Measurements from ENCODE around the gene KCNQ1.
"Not testable (repeated sequence)": the region's sequence is repeated elsewhere in the genome, so short reads cannot be mapped to it uniquely, and the experiment has no call there.

KCNQ1 gene

GRCh38 chr11:2474059-2474901 lies 29.5 kb downstream of the KCNQ1 start:
- no peak for DNase-seq (ENCODE audit: low spot score)

DNA sequence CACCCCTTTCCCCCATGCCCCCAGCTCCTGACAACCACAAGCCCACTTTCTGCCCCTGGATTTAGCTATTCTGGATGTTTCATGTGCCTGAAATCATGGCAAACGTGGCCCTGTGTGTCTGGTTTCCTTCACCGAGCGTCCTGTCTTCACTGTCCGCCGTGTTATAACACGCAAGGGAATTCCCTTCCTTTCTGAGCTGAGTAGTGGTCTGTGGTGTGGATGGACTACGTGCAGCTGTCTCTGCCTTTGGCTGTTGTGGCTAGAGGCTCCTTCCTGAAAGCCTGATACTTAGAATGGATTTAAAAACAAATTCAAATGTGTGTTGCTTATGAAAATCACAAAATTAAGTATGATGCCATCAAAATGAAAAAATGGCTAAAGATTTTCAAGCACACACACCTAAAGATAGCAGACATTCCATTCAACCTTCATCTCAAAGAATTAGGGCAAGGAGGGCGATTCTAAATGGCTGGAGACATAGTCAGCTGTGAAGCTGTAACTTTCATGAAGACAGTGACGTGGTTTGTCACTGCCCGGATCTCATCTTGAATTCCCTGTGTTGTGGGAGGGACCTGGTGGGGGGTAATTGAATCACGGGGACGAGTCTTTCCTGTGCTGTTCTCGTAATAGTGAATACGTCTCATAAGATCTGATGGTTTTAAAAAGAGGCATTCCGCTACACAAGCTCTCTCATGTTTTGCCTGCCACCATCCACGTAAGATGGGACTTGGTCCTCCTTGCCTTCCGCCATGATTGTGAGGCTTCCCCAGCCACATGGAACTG lies 30.5 kb downstream of the KCNQ1 start:
- DNase-seq (ENCODE audit: low spot score), result no peak

GRCh38 chr11:2477254-2477653 lies 32.4 kb downstream of the KCNQ1 start:
- no peak for DNase-seq (ENCODE audit: low spot score)

DNA sequence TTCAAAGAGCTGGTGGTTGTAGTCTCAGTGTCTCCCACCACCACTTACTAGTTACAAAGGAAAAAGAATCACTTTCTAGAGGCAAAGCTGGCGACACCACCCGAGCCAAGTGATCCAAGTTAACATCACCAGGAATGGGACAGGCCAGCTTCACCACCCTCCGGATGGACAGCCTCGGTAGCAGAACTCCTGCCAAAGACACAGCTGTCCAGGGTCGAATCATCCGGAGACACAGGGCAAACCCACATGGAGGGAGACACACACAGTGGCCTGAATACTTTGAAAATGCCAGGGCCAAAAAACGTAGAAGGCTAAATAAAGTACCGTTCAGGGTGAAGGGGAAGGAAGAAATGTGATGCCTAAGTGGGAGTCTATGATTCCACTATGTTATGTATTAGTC lies 33.1 kb downstream of the KCNQ1 start:
- DNase-seq (ENCODE audit: low spot score), result no peak

DNA sequence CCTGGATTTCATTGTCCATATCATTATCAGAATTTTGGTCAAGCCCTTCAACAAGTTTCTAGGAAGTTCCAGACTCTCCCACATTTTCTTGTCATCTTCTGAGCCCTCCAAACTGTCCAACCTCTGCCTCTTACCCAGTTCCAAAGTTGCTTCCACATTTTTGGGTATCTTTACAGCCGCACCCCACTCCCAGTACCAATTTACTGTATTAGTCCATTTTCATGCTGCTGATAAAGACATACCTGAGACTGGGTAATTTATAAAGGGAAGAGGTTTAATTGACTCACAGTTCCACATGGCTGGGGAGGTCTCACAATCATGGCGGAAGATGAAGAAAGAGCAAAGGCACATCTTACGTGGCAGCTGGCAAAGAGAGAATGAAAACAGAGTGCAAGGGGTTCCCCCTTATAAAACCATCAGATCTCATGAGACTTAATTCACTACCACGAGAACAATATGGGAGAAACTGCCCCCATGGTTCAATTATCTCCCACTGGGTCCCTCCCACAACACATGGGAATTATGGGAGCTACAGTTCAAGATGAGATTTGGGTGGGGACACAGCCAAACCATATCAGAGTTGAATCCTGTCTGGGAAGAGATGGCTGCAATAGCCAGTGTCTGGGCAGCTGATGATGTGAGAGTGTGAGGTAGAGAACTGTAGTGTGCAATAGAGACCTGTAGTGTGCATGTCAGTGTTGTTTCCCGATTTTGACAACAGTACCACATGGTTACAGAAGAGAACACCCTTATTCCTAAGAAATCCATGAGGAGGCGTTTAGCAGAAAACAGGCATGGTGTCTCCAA lies 35.5 kb downstream of the KCNQ1 start:
- DNase-seq (ENCODE audit: low spot score), result not testable (repeated sequence)

DNA sequence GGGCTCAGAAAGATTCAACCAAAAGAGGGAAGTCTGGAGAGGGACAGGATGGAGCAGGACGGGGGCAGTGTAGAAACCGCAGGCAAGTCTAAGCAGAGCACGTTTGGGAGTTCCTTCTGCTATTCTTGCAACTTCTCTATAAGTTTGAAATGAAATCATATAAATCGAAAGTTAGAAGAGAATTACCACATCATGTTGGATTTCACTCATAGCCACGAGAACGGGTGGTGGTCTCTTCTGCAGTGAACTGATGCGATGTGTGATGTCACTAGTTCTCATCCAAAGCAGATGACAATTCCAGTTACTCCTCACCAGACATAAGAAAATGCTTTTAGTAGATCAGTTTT lies 36.0 kb downstream of the KCNQ1 start:
- no peak for DNase-seq (ENCODE audit: low spot score)

DNA sequence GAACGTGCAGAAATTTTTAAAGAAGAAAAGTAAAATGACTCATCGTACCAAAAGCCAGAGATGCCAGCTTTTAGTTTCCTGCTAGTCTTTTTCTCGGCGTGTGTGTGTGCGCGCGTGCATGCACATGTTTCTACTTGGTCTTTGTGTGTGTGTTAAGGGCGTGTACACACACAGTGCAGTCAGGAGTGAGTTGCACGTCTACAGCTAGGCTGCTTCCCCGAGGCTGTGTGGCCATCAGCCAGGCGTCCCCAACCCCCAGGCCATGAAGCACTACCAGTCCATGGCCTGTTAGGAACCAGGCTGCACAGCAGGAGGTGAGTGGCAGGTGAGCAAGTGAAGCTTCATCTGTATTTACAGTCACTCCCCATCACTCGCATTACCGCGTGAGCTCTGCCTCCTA lies 36.4 kb downstream of the KCNQ1 start:
- DNase-seq (ENCODE audit: low spot score), result no peak

- no peak for DNase-seq (ENCODE audit: low spot score)
Observed at GRCh38 chr11:2482204-2482603, 37.4 kb downstream of the KCNQ1 start.

DNA sequence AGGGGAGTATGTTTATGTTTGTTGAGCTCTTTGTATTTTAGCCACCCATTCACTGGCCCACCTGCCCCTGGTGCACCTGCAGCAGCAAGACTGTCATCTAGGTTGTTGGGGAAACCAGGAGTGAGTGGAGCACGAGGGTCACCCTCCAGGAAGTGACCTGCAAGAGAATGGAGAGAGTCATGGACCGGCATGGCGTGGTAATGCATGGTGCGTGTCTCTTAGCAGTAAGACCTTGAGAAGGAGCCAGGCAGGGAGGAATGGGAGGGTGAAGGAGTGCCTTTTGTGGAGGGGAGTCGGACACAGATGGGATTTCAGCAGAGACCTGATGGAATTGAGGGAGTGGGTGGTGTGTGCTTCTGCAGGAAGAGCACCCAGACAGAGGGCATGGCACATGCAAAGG lies 37.9 kb downstream of the KCNQ1 start:
- no peak for DNase-seq (ENCODE audit: low spot score)

DNA sequence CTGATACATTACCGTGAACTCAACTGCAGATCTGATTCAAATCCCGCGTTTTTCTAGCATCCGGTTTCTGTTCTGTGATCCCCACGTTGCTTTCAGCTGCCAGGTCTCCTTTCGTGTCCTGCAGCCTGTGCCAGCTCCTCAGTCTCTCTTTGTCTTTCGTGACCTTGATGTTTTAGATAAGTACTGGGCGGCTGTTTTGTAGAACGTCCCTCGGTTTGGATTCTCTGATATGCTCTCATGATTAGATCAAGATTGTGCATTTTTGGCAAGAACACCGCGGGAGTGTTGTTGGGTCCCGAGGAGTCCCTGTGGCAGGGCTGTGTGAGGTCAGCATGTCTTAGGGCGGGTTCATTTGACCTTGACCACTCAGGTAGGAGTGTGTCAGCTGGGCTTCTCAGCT lies 38.6 kb downstream of the KCNQ1 start:
- no peak for DNase-seq (ENCODE audit: low spot score)

- no peak for DNase-seq (ENCODE audit: low spot score)
Observed at GRCh38 chr11:2484576-2485125, 39.8 kb downstream of the KCNQ1 start.

DNA sequence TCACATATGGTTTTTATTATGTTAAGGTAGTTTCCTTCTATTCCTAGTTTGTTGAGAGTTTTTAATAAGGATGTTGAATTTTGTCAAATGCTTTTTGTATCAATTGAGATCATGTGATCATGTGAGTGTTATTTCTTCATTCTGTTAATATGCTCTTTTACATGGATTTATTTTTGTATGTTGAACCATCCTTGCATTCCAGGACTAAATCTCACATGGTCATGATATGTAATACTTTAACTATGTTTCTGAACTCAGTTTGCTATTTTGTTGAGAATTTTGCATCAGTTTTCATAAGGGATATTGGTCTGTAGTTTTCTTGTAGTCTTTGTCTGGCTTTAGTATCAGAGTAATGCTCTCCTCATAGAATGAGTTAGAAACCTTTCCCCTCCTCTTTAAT lies 43.2 kb downstream of the KCNQ1 start:
- DNase-seq (ENCODE audit: low spot score), result no peak

- DNase-seq (ENCODE audit: low spot score), result no peak
Observed at GRCh38 chr11:2489083-2489482, 44.3 kb downstream of the KCNQ1 start.

GRCh38 chr11:2497951-2498350 lies 53.1 kb downstream of the KCNQ1 start:
- not testable (repeated sequence) for DNase-seq (ENCODE audit: low spot score)

- no peak for DNase-seq (ENCODE audit: low spot score)
Observed at GRCh38 chr11:2498750-2499149, 53.9 kb downstream of the KCNQ1 start.

DNA sequence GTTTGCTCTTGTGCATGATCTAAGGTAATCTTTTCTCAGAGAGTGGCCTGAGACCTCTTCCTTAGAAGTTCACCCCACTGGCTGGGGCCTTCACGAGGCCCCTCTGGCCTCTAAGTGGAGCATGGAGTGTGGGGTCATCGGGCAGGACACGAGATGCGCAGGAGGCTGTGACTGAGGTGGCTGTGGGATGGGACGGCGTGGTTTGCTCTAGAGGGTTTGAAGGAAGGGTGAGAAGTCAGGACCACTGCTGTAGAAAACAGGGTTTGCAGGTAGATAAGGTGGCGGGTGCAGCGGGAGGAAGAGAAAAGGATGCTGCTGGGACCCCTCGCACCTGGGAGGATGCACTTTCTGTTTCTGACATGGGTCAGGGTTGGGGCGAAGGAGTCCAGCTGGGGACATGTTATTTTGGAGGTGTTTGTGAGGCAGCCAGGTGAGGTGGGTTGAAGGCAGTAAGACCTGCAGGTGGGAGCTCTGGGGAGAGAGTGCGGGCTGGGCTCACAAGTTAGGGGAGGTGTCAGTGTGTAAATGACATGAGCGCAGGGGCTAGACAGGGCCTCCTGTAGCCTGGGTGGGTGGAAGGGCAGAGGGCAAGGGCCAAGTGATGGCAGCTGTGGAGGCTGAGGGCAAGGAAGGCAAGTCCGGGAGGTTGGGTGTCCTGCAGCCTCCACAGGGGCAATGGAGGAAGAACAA lies 62.5 kb downstream of the KCNQ1 start:
- DNase-seq (ENCODE audit: low spot score), result no peak

- DNase-seq (ENCODE audit: low spot score), result no peak
Observed at GRCh38 chr11:2507945-2508749, 63.3 kb downstream of the KCNQ1 start.

DNA sequence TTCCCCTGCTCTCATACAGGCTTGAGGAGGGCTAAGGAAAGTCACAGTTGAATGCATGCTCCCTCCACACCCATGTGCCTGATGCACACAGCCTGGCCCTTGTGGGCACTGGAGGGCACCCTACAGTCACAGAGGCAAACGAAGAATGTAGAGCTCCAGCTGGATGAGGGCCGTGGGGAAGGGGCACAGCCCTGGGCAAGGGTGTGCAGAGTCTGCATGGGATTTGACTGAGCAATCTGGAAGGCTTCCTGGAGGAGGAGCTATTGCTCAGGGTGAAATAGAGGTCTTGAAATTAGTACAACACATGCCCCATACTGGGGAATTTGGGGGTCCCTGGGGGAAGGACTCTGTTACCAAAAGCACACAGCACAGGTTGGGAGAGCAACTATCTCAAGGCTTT lies 64.0 kb downstream of the KCNQ1 start:
- no peak for DNase-seq (ENCODE audit: low spot score)

DNA sequence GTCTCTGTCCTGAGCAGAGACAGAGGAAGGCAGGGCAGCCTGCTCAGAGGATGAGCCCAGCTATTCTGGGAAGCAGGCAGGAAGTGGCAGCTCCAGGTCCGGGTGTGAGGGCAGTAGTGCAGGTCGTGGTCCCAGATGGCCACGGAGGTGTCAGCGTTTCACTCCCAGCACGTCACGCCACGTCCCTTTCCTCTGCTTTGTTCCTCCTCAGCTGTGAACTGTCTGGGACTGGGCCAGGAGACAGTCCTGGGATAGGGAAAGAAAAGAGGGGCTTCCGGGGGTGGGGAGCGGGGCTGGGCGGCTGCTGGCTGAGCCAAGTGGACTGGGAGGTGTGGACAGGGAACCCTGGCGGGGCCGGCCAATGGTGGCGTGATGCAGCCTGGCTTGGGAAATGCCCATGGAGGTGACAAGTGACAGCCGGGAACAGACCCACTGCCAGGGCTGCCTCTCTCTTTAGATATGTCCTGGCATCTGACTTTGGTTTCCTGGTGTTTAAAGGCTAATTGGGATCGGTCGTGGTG lies 64.7 kb downstream of the KCNQ1 start:
- DNase-seq (ENCODE audit: low spot score), result no peak

DNA sequence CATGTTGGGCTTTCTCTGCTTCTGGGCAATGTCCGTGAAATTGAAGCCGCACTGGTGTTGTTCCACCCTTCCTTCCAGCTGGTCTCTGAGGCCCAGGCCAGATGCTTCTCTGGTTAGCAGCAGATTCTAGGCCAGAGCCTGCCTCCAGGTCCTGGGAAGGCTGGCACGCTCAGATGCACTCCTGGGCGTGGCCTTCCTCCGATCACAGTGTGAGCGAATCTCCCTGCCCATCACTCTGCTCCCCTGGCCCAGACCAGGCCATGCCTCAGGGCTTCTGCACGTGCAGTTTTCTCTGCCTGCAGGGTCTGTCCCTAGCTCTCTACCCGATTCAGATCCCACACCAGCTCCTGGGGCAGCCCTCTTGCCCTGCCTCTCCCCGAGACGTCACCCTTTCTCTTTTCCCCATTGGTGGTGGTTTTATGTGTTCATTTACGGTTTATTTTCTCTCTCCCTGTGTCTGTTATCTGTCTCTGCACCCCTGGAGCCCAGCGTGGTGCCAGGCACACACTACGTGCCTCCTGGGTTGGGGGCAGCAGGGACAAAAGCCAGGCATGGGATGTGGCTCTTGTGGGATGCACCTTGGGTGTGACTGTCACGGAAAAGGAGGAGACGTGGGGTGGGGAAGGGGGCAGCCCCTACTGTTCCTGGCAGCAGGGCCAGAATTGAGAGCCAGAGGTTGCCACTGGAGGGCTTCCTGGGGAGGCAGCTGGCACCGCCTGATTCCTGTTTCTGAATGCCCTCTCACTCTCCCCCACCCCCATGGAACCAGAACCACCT lies 66.0 kb downstream of the KCNQ1 start:
- no peak for DNase-seq (ENCODE audit: low spot score)

Data from D341Med (cell line).